Gastrocnemius medialis (tissue), 4 donors: ENCODE results near the gene XYLT1.

Experiments
- POLR2A ChIP-seq, 2 donors: fragments of 450-650 bp; IDR thresholded peaks; one replicate each; pipeline ENCODE4 v1.6.1; 2017; ENCODE audit warnings: antibody characterized with exemption in 2 of 2, mild to moderate bottlenecking in 2 of 2, moderate library complexity in 2 of 2
- TF ChIP-seq, protein P1 (sequence below), 5 experiments: fragments of 450-650 bp in 3 of 5; fragments of 200-600 bp in 2 of 5; sonication (generic) in 2 of 5; IDR thresholded peaks in 4 of 5; conservative IDR thresholded peaks in 1 of 5; 1 replicate in 4 of 5; 2 replicates in 1 of 5; pipeline ENCODE4 v1.5.1; 2016 to 2019; ENCODE audit warnings: antibody characterized with exemption in 5 of 5, mild to moderate bottlenecking in 3 of 5, moderate library complexity in 3 of 5

GRCh38 chr16:17282247-17282646, 188.5 kb downstream of the XYLT1 start:
- TF ChIP-seq, protein P1, sequence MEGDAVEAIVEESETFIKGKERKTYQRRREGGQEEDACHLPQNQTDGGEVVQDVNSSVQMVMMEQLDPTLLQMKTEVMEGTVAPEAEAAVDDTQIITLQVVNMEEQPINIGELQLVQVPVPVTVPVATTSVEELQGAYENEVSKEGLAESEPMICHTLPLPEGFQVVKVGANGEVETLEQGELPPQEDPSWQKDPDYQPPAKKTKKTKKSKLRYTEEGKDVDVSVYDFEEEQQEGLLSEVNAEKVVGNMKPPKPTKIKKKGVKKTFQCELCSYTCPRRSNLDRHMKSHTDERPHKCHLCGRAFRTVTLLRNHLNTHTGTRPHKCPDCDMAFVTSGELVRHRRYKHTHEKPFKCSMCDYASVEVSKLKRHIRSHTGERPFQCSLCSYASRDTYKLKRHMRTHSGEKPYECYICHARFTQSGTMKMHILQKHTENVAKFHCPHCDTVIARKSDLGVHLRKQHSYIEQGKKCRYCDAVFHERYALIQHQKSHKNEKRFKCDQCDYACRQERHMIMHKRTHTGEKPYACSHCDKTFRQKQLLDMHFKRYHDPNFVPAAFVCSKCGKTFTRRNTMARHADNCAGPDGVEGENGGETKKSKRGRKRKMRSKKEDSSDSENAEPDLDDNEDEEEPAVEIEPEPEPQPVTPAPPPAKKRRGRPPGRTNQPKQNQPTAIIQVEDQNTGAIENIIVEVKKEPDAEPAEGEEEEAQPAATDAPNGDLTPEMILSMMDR (IDR thresholded peaks at IDR 0.05 in 4 of 5, conservative IDR thresholded peaks at IDR 0.05 in 1 of 5), result no peak
- no peak for TF ChIP-seq POLR2A (IDR thresholded peaks at IDR 0.05)
